ENCODE results near the gene MYOF.

GRCh38 chr10:93463723-93464476, 18.2 kb downstream of the MYOF start:
- TF ChIP-seq EZH2phosphoT487 (IDR thresholded peaks at IDR 0.05; ENCODE audit: insufficient read depth, low read depth) (no peak), EZH2 (IDR thresholded peaks at IDR 0.05; ENCODE audit: insufficient read depth, poor library complexity, severe bottlenecking) (no peak)
